Suprapubic skin (tissue), 4 donors: ENCODE data around the gene NEAT1.
A peak's percentile ranks its signal among the peaks of the same experiment; 100 is the strongest.

ENCODE experiments used
- EP300 ChIP-seq: sonication (generic); formaldehyde crosslinking; IDR thresholded peaks from one replicate; pipeline ENCODE4 v1.6.1; 2017; ENCODE audit warnings: antibody characterized with exemption
- POLR2A ChIP-seq, 2 donors: fragments of 450-650 bp; IDR thresholded peaks; one replicate each; pipeline ENCODE4 v1.6.1; 2017; ENCODE audit warnings: antibody characterized with exemption in 2 of 2, mild to moderate bottlenecking in 2 of 2, moderate library complexity in 2 of 2
- POLR2AphosphoS5 ChIP-seq, 3 donors: sonication (generic); formaldehyde crosslinking; IDR thresholded peaks; one replicate each; pipeline ENCODE4 v1.6.1; 2017; ENCODE audit warnings: antibody characterized with exemption in 3 of 3
- TF ChIP-seq, protein P1 (sequence below), 2 donors: fragments of 200-600 bp in 1 of 2; fragments of 450-650 bp in 1 of 2; sonication (generic) in 1 of 2; IDR thresholded peaks; one replicate each; pipeline ENCODE4 v1.5.1; 2016 to 2019; ENCODE audit warnings: antibody characterized with exemption in 2 of 2, mild to moderate bottlenecking in 1 of 2, moderate library complexity in 1 of 2

DNA sequence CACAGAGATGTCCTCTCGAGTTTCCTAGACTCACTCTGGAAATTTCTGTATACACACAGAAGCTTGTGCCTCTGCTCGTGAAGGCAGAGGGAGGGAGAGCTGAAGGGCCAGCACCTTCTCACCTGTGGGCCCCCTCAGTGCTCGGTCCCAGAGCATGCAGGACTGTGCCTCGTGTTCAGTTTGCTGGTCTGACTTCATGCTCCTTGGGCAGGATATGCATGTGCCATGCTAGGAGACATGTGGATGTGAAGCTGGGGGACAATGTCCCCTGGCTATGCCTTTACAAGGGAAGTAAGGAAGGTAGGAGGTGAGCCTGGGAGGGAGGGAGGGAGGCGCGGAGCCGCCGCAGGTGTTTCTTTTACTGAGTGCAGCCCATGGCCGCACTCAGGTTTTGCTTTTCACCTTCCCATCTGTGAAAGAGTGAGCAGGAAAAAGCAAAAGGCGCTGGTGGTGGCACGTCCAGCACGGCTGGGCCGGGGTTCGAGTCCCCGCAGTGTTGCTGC, 22.6 kb downstream of the NEAT1 start:
- TF ChIP-seq, protein P1, sequence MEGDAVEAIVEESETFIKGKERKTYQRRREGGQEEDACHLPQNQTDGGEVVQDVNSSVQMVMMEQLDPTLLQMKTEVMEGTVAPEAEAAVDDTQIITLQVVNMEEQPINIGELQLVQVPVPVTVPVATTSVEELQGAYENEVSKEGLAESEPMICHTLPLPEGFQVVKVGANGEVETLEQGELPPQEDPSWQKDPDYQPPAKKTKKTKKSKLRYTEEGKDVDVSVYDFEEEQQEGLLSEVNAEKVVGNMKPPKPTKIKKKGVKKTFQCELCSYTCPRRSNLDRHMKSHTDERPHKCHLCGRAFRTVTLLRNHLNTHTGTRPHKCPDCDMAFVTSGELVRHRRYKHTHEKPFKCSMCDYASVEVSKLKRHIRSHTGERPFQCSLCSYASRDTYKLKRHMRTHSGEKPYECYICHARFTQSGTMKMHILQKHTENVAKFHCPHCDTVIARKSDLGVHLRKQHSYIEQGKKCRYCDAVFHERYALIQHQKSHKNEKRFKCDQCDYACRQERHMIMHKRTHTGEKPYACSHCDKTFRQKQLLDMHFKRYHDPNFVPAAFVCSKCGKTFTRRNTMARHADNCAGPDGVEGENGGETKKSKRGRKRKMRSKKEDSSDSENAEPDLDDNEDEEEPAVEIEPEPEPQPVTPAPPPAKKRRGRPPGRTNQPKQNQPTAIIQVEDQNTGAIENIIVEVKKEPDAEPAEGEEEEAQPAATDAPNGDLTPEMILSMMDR (IDR thresholded peaks at IDR 0.05): no peak
- TF ChIP-seq POLR2AphosphoS5 (IDR thresholded peaks at IDR 0.05) (peak in 2 of 3 donors; percentile 6 to 30), POLR2A (IDR thresholded peaks at IDR 0.05) (peak in 1 of 2 donors; percentile 13), EP300 (no peak)
